Mammary epithelial cell (primary cell): Measurements from ENCODE around the gene HTT.

Experiments used
- CTCF ChIP-seq, 2 donors: IDR thresholded peaks in 1 of 2; conservative IDR thresholded peaks in 1 of 2; 2 replicates each; pipeline ENCODE4 v1.5.1; 2011 to 2012; ENCODE audit warnings: inconsistent platforms in 2 of 2, low read length in 2 of 2, mild to moderate bottlenecking in 2 of 2, control low read depth in 1 of 2, low read depth in 1 of 2; ENCODE audit not compliant: insufficient read depth in 1 of 2; ENCODE audit errors: extremely low read depth in 1 of 2
- EZH2 ChIP-seq: IDR thresholded peaks from 2 replicates; pipeline ENCODE4 v1.6.1; 2012; ENCODE audit warnings: low read length, inconsistent platforms, borderline replicate concordance

- no peak for TF ChIP-seq CTCF (conservative IDR thresholded peaks at IDR 0.05 in 1 of 2, IDR thresholded peaks at IDR 0.05 in 1 of 2; ENCODE audit: extremely low read depth in 1 of 2, insufficient read depth in 1 of 2, low read depth in 1 of 2, low read length in 2 of 2)
- no peak for TF ChIP-seq EZH2
Observed at GRCh38 chr4:3039706-3040366, 34.6 kb upstream of the HTT start.
